Fibroblast of lung (primary cell): Measurements from ENCODE around the gene MRPS34. TPM values are rescaled to one million over a fixed set of nuclear protein-coding genes. Genes with fewer than 3 reads are reported as not detected.

Source experiments
- DNase-seq, 2 donors: peaks; one replicate each; pipeline versions ENCODE4 v3.0.0 to v3.0.0-alpha.2; 2010; ENCODE audit warnings: low read depth in 2 of 2
- H2AFZ ChIP-seq: 2 replicates; pipeline ENCODE4 v1.5.1; 2012; ENCODE audit warnings: low read length, control low read depth, inconsistent platforms
- H3K27ac ChIP-seq: 2 replicates; pipeline ENCODE4 v1.5.1; 2011; ENCODE audit warnings: low read length, control low read depth; ENCODE audit not compliant: insufficient read depth
- H3K27me3 ChIP-seq: 2 replicates; pipeline ENCODE4 v1.5.1; 2011; ENCODE audit warnings: mild to moderate bottlenecking, low read length; ENCODE audit not compliant: control insufficient read depth, insufficient read depth
- H3K36me3 ChIP-seq: 2 replicates; pipeline ENCODE4 v1.5.1; 2011; ENCODE audit warnings: low read length; ENCODE audit not compliant: control insufficient read depth, insufficient read depth
- H3K4me1 ChIP-seq: 2 replicates; pipeline ENCODE4 v1.5.1; 2011; ENCODE audit warnings: low read length; ENCODE audit not compliant: control insufficient read depth, insufficient read depth; ENCODE audit errors: extremely low read depth
- H3K4me2 ChIP-seq: 2 replicates; pipeline ENCODE4 v1.5.1; 2011; ENCODE audit warnings: low read length, control low read depth; ENCODE audit not compliant: insufficient read depth; ENCODE audit errors: extremely low read depth
- H3K4me3 ChIP-seq, 4 experiments: fragments of 200-600 bp in 1 of 4; sonication (generic) in 1 of 4; replicated peaks in 1 of 4; 2 replicates each; pipeline ENCODE4 v1.5.1; 2011 to 2016; ENCODE audit warnings: low read length in 4 of 4, low read depth in 3 of 4, mild to moderate bottlenecking in 3 of 4, control low read depth in 2 of 4, inconsistent platforms in 1 of 4, mixed read lengths in 1 of 4; ENCODE audit not compliant: insufficient read depth in 1 of 4; ENCODE audit errors: control extremely low read depth in 1 of 4
- H3K79me2 ChIP-seq: 2 replicates; pipeline ENCODE4 v1.5.1; 2012; ENCODE audit warnings: mild to moderate bottlenecking, low read length, inconsistent platforms; ENCODE audit not compliant: control insufficient read depth, insufficient read depth
- H3K9ac ChIP-seq: 2 replicates; pipeline ENCODE4 v1.5.1; 2011; ENCODE audit warnings: mild to moderate bottlenecking, low read length, control low read depth; ENCODE audit not compliant: insufficient read depth
- H3K9me3 ChIP-seq: 2 replicates; pipeline ENCODE4 v1.5.1; 2012; ENCODE audit warnings: low read depth, low read length; ENCODE audit not compliant: control insufficient read depth, insufficient read depth
- H4K20me1 ChIP-seq: 2 replicates; pipeline ENCODE4 v1.5.1; 2011; ENCODE audit warnings: low read length; ENCODE audit not compliant: control insufficient read depth, insufficient read depth; ENCODE audit errors: extremely low read depth
- EZH2 ChIP-seq: IDR thresholded peaks from 2 replicates; pipeline ENCODE4 v1.5.1; 2012; ENCODE audit warnings: low read length, control low read depth, mild to moderate bottlenecking; ENCODE audit errors: missing control alignments
- polyA plus RNA-seq, 2 donors: library from polyadenylated mRNA; depleted of rRNA in 1 of 2; stranded (reverse) in 1 of 2; unstranded in 1 of 2; fragments of >200 nt; gene quantifications; 2 replicates each; pipeline ENCODE4 v1.2.1, GENCODE V29; 2011 to 2012; ENCODE audit warnings: missing spikeins in 1 of 2
- total RNA-seq: library from RNA; depleted of rRNA; stranded (reverse); fragments of >200 nt; gene quantifications from 2 replicates; pipeline ENCODE4 v1.2.1, GENCODE V29; 2014
- TF ChIP-seq, protein P1 (sequence below), 2 donors: IDR thresholded peaks in 1 of 2; conservative IDR thresholded peaks in 1 of 2; 1 replicate in 1 of 2; 2 replicates in 1 of 2; pipeline ENCODE4 v1.5.1; 2011 to 2012; ENCODE audit warnings: low read length in 2 of 2, control low read depth in 1 of 2, inconsistent platforms in 1 of 2, low read depth in 1 of 2, mild to moderate bottlenecking in 1 of 2

The MRPS34 gene
- total and polyA plus RNA-seq, 2 donors (not counting 1 experiment from before 2014, with no cell fraction given), result 40.1 to 74.3 TPM

- no peaks in the 10 kb centered on the region for H4K20me1 ChIP-seq
- no peaks in the 10 kb centered on the region for H3K4me1 ChIP-seq
- H3K36me3 ChIP-seq, result peaks cover 20% of the 10 kb centered on the region
- TF ChIP-seq, protein P1, sequence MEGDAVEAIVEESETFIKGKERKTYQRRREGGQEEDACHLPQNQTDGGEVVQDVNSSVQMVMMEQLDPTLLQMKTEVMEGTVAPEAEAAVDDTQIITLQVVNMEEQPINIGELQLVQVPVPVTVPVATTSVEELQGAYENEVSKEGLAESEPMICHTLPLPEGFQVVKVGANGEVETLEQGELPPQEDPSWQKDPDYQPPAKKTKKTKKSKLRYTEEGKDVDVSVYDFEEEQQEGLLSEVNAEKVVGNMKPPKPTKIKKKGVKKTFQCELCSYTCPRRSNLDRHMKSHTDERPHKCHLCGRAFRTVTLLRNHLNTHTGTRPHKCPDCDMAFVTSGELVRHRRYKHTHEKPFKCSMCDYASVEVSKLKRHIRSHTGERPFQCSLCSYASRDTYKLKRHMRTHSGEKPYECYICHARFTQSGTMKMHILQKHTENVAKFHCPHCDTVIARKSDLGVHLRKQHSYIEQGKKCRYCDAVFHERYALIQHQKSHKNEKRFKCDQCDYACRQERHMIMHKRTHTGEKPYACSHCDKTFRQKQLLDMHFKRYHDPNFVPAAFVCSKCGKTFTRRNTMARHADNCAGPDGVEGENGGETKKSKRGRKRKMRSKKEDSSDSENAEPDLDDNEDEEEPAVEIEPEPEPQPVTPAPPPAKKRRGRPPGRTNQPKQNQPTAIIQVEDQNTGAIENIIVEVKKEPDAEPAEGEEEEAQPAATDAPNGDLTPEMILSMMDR (conservative IDR thresholded peaks at IDR 0.05 in 1 of 2, IDR thresholded peaks at IDR 0.05 in 1 of 2; ENCODE audit: low read depth in 1 of 2, low read length in 2 of 2), result no peak
- TF ChIP-seq EZH2, result no peak
- no peak overlapping the region for H2AFZ ChIP-seq
- H3K27ac ChIP-seq, result no peak overlapping the region
- no peak overlapping the region for H3K9ac ChIP-seq
- H3K4me2 ChIP-seq, result no peak overlapping the region
- H3K4me3 ChIP-seq, result no peak overlapping the region
- peaks cover 11% of the 10 kb centered on the region for H3K79me2 ChIP-seq
- H3K27me3 ChIP-seq, result no peaks in the 10 kb centered on the region
- H3K9me3 ChIP-seq, result no peaks in the 10 kb centered on the region
- DNase-seq, result no peak
These were observed 17.8 kb upstream of the MRPS34 start for GRCh38 chr16:1790611-1791255.

DNA sequence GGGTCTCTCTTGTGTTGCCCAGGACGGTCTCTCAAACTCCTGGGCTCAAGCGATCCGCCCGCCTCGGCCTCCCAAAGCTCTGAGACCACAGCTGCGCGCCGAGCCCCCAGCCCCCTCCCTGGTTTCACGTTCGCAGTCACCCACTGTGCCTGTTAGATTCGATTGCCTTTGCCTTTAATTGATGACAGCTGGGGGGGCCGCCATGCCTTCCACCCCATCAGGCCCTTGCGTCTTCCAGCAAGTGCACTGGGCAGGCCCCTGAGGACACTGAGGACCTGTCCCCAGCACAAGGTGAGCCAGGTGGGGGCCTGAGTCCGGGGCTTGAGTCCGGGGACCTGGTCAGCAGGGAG is 17.3 kb upstream of the MRPS34 start:
- Histone ChIP-seq H3K79me2 (peaks cover 16% of the 10 kb centered on the region), H2AFZ (no peak overlapping the region), H3K4me3 (no peak overlapping the region), H3K36me3 (peaks cover 20% of the 10 kb centered on the region), H3K27ac (no peak overlapping the region), H3K4me2 (no peak overlapping the region), H3K9me3 (no peaks in the 10 kb centered on the region), H4K20me1 (no peaks in the 10 kb centered on the region), H3K4me1 (no peaks in the 10 kb centered on the region), H3K9ac (no peak overlapping the region), H3K27me3 (no peaks in the 10 kb centered on the region)
- DNase-seq, result no peak
- TF ChIP-seq, protein P1 (conservative IDR thresholded peaks at IDR 0.05 in 1 of 2, IDR thresholded peaks at IDR 0.05 in 1 of 2; ENCODE audit: low read depth in 1 of 2, low read length in 2 of 2), result no peak
- TF ChIP-seq EZH2, result no peak

- Histone ChIP-seq H3K9me3 (no peaks in the 10 kb centered on the region), H3K27ac (no peak overlapping the region), H2AFZ (no peak overlapping the region), H3K27me3 (no peaks in the 10 kb centered on the region), H3K4me1 (no peaks in the 10 kb centered on the region), H3K9ac (no peak overlapping the region), H3K4me2 (no peak overlapping the region), H3K4me3 (no peak overlapping the region), H3K36me3 (peaks cover 20% of the 10 kb centered on the region), H3K79me2 (peaks cover 21% of the 10 kb centered on the region), H4K20me1 (no peaks in the 10 kb centered on the region)
- DNase-seq, result no peak
- TF ChIP-seq, protein P1 (conservative IDR thresholded peaks at IDR 0.05 in 1 of 2, IDR thresholded peaks at IDR 0.05 in 1 of 2; ENCODE audit: low read depth in 1 of 2, low read length in 2 of 2), result no peak
- TF ChIP-seq EZH2, result no peak
These were observed 16.7 kb upstream of the MRPS34 start for GRCh38 chr16:1789643-1790045.
